NCI-H2171 (cell line): ENCODE data around the gene DSCAML1.

Source experiments
- DNase-seq: peaks from one replicate; lab custom pipeline; 2025; lab: John Stamatoyannopoulos, UW

The DSCAML1 gene

GRCh38 chr11:117693344-117693743, 103.7 kb downstream of the DSCAML1 start:
- DNase-seq = no peak

- DNase-seq = no peak
Measured at GRCh38 chr11:117691516-117691915, 105.5 kb downstream of the DSCAML1 start.

DNA sequence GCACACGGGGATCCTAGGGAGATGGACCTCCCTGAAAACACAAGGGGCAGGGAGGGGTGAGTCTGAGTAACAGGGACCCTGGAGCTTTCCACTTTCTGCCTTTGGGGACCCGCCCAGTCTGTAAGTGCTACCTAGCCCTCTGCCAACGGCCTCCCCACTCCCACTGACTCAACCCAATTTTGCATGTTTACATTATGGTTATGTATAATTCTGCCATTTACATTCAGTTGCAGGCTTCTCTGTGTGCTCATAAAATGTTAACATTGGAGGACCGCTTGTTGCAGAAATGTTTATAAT, 105.8 kb downstream of the DSCAML1 start:
- no peak for DNase-seq

DNA sequence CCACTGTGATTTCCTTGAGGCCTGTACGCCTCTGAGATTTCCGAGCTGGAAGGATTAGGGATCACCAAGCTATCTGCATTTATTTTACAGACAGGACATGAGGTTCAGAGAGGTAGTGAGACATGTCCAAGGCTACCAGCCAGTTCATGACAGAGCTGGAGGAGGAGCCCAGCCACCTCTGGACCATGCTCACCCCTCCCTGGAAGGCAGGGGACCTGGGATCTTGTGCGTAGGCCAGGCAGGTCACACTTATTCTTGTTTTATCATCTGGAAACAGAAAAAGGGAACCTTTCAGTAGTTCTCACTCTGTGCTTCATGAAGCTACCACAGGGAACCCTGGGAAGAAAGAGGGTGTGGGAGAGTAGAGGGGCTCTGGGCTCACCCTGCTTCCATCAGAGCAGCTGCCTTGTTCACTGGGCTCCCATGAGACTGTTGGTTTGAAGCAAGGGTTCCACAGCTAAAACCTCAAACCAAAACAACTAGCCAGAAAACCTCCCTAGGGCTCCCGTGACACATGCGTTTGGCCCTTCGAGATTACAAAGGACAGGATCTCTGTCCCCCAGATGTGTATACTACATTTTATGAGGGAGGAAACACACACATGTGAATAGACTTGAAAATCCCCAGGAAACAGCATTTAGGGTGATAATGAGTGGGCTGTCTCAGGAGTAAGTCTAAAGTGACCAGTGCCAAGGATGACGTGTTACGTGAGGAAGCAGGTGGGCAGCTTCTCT, 106.4 kb downstream of the DSCAML1 start:
- no peak for DNase-seq

DNA sequence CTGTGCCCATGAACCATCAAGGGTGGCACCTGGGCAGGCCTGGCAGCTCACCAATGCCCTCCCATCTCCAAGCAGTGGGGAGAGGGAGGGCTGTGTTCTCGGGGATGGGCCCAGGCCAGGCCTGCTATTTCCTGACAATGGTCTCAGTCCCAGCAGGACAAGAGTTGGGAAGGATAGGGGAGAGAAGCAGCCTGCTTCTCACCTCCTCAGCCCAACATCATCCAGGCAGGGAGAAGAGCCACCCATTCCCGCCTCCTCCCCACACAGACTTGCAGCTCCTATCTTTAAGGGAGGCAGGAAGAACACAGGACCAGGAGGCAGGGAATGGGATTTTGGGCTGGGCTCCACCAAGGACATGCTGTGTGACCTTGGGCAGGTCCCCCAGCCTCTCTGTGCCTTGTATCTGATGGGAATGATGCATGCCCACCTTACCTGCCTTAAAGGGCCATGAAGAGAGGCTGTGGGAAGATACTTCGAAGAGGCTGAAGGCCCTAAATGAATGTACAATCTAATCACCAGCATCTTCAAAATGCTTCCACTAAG, 108.7 kb downstream of the DSCAML1 start:
- no peak for DNase-seq

DNA sequence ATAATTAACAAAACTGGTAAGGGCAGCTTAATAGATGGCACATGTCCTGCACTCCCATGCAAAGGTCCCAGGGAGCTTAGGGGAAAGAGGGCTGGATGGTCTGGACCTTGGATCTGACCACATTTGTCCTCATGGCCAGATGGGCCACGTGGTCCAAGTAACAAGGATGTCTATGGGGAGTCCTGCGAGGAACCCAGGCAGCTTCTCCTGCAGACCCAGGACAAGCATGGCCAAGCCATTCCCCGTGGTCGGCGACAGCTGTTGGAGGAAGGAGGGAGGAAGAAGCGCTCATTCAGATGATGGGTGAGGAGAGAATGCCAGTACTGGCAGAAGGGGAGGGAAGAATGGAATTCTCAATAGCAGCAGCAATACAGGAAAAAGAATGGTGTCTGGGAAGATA, 109.2 kb downstream of the DSCAML1 start:
- DNase-seq = no peak

- DNase-seq = no peak
Measured at GRCh38 chr11:117686711-117687110, 110.3 kb downstream of the DSCAML1 start.

DNA sequence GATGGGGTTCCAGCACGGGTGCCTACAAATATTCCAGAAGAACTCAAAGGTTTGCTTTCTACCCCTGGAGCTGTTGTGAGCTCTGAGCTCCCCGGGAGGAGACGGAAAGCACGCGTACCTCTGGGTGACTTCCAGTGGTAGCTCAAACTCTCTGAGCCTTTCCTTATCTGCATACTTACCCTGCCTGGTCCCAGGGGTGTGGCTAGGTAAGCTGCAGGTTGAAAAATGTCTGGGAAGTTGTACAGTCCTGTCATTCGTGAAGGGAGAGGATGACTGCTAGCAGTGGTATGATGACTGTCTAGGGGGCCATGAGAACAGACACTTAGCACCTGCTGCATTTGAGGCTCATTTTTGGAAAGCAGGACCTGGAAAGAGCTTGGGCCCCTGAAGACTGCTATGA, 111.5 kb downstream of the DSCAML1 start:
- no peak for DNase-seq

DNA sequence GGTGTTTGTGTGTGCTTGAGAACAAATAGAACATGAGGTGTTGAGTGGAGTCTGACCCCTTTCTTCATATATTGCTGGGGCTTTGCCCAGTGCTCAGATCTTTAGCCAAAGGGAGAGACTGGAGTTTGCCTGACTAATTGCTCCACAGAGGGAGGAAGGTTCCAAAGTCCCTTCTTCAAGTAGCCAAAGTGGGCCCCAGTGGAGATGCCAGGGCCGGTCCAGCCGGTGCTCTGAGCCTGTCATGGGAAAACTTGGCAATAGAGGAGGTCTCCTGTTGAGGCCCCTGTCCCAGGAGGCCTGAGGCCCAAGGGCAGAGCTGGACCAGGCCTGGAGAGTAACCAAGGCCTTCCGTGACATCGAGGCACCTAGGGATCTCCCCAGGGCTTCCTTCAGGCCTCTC, 112.3 kb downstream of the DSCAML1 start:
- DNase-seq = no peak

GRCh38 chr11:117684111-117684510, 112.9 kb downstream of the DSCAML1 start:
- DNase-seq = no peak

DNA sequence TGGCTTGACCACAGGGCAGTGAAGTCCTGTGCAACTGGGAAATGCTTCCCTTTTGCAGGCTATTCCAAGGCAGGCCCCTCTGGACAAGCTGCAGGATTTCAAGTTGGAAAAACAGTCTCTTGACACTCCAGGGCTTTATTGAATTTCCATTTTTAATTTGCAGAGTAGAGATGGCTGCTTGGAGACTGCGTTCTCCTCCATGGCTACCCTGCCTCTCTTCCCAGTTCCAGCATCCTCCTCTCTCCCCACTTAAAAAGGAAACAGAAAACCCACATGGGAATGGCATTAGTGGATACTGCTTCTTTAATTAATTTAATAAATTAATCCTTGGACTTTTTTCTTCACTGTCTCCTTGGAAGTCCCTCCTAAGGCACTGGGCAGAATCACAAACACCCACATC, 115.6 kb downstream of the DSCAML1 start:
- no peak for DNase-seq

GRCh38 chr11:117679461-117679860, 117.6 kb downstream of the DSCAML1 start:
- DNase-seq = no peak

DNA sequence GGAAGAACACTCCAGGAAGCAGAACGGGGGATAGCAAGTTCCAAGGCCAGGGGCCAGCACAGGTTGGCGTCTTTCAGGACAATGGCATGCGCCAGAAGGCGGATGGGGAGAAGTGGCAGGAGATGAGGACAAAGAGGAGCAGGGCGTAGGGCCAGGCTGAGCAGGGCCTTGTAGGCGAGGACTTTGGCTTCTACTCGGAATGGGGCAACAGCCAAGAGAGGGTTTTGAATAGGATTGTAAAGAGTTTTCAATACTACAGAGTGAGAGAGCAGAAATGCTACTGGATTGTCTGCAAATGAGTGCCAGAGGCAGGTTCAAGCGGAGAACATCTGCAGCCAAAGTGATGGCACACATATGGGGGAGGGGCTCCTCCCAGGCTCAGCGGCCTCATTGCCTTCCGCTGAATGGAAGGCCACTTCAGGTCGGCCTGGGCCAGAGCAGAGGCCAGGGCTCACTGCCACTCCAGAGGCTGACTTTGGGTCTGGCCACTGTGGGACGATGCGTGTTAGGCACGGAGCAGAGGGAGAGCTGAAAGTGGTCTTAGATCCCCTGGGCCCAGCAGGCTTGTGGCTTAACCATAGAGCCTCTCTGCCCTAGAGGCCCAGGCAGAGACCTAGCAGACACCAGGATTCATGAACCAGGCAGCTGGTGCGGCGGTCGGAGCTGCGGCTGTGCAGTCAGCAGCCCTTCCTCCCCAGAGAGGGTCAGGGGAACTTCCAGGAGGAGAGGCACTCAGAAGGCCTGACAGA, 118.2 kb downstream of the DSCAML1 start:
- no peak for DNase-seq

GRCh38 chr11:117677729-117678310, 119.2 kb downstream of the DSCAML1 start:
- DNase-seq = no peak

- peak; percentile 40 for DNase-seq
Measured at GRCh38 chr11:117676501-117676900, 120.5 kb downstream of the DSCAML1 start.

- no peak for DNase-seq
Measured at GRCh38 chr11:117673602-117674001, 123.4 kb downstream of the DSCAML1 start.

DNA sequence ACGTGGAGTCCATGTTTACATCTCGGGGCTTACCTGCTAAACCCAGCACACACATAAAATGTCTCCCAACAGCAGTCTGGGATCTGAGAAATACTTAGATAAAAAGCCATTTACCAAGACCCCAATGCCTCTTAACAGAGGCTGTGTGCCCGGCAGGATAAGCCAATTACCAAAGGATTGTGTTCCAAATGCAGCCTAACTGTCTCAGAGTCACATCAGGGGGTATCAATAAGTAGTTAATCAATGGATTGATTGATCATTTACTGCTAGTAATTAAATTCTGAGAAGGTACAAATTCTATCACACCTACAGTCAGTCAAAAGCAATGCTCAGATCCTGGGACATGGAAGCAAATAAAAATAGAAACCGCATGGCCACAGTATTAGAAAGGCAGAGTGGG, 125.6 kb downstream of the DSCAML1 start:
- DNase-seq = no peak

- DNase-seq = no peak
Measured at GRCh38 chr11:117670924-117671323, 126.1 kb downstream of the DSCAML1 start.

DNA sequence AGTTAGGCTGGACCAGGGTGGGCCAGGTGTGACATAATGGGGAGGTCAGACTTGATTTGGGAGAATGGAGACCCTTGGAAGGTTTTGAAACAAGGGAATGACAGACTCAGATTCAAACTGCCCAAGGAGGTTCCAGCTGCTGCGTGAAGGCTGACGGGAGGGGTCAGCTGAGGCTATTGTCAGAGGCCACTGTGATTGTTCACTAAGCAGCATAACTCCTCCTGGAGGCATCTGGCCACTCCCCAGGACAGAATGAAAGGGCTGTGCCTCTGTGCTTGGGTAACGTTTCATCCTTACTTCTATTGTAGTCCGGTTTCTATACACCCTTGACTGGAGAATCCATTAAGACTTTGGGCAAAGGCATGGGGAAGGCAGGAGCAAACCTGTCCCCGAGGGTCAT, 126.6 kb downstream of the DSCAML1 start:
- no peak for DNase-seq

DNA sequence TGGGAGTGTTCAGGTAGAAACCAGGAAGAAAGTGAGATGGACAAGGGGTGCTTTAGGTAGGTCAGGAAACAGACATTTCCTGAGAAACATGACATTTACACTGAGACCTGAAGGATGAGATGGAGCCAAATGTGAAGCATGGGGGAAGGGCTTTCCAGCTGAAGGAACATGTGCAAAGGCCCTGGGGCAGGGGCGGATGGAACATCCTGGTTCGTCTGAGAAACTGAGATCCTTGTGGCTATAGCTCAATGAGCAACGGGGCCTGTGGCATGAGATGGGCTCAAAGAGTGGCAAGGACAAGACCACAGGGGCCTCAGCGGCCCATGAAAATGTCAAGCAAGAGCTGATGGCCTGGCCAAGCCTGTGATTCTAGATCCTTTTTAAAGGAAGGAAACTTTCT, 127.4 kb downstream of the DSCAML1 start:
- DNase-seq = no peak

DNA sequence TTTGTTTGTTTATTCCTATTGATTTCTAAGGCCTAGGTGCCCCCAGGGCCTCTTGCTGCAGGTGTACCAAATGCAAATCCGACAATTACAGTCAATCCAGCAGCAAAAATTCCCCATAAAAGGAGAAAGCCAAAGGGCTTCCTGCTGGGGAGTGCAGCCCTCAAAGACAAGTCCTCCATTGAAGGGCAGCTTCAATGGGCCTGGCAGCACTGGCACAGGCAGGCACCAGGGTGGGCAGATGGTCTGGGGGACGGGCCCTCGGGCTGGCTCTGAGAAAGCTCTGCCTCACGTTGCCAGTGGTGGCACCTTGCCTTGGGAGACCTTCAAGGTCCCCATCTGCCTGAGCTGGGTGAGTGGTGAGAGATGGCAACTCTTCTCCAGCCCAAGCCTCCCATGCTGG, 128.0 kb downstream of the DSCAML1 start:
- DNase-seq = no peak

- peak; percentile 35 for DNase-seq
Measured at GRCh38 chr11:117668321-117668751, 128.7 kb downstream of the DSCAML1 start.

GRCh38 chr11:117664897-117665296, 132.1 kb downstream of the DSCAML1 start:
- DNase-seq = no peak
